Panc1 (cell line): ENCODE results near the gene PINLYP. TPM values are rescaled to one million over a fixed set of nuclear protein-coding genes. Genes with fewer than 3 reads are reported as not detected.
A peak's percentile ranks its signal among the peaks of the same experiment; 100 is the strongest.

Experiments used
- ATAC-seq: fragments of 200-7000 bp; cut with Tn5 transposase; 2 replicates; pipeline ENCODE4 v1.9.1; 2020; ENCODE audit warnings: mild to moderate bottlenecking, moderate library complexity
- BruUV-seq: library from RNA; stranded (reverse); fragments of 400-500 nt; replicated peaks from 2 replicates; lab custom pipeline; 2021; lab: Mats Ljungman, UMichigan
- CTCF ChIA-PET: fragments of 300-600 bp; sonication (Branson Sonifier 250); formaldehyde crosslinking; loops from one replicate; lab custom pipeline; 2022; ENCODE audit warnings: antibody characterized with exemption; lab: Charles Lee
- POLR2A ChIA-PET: fragments of 300-600 bp; sonication (Branson Sonifier 250); formaldehyde crosslinking; loops from one replicate; lab custom pipeline; 2022; ENCODE audit warnings: antibody characterized with exemption; lab: Charles Lee
- DNase-seq: peaks from one replicate; pipeline ENCODE4 v3.0.0-alpha.2; 2010; ENCODE audit warnings: low read depth, low spot score
- H3K27ac ChIP-seq: 2 replicates; pipeline ENCODE4 v1.5.1; 2011; ENCODE audit warnings: mild to moderate bottlenecking, low read length, inconsistent platforms
- H3K27me3 ChIP-seq: fragments of 200-500 bp; sonication (Bioruptor generic); 2 replicates; pipeline ENCODE4 v1.6.0; 2014; ENCODE audit warnings: low read length, inconsistent platforms; ENCODE audit not compliant: control insufficient read depth, insufficient read depth
- H3K36me3 ChIP-seq: fragments of 200-500 bp; sonication (Bioruptor generic); 2 replicates; pipeline ENCODE4 v1.5.1; 2014; ENCODE audit warnings: inconsistent platforms, mild to moderate bottlenecking, low read length, moderate library complexity; ENCODE audit not compliant: control insufficient read depth, insufficient read depth
- H3K4me1 ChIP-seq: 2 replicates; pipeline ENCODE4 v1.5.1; 2011; ENCODE audit warnings: inconsistent platforms, mild to moderate bottlenecking, low read length, moderate library complexity; ENCODE audit not compliant: control insufficient read depth, insufficient read depth
- H3K4me3 ChIP-seq, 2 experiments: 2 replicates each; pipeline ENCODE4 v1.5.1; 2011 to 2012; ENCODE audit warnings: low read depth in 2 of 2, low read length in 2 of 2, mild to moderate bottlenecking in 2 of 2, inconsistent platforms in 1 of 2, moderate library complexity in 1 of 2
- H3K9me3 ChIP-seq: fragments of 200-500 bp; sonication (Bioruptor generic); 2 replicates; pipeline ENCODE4 v1.5.1; 2014; ENCODE audit warnings: low read depth, mild to moderate bottlenecking, inconsistent platforms, low read length, moderate library complexity; ENCODE audit not compliant: control insufficient read depth, insufficient read depth
- POLR2AphosphoS5 ChIP-seq: IDR thresholded peaks from 2 replicates; pipeline ENCODE4 v1.6.1; 2012; ENCODE audit warnings: mild to moderate bottlenecking, low read depth, low read length, moderate library complexity
- REST ChIP-seq, 2 experiments: IDR thresholded peaks; 2 replicates each; pipeline ENCODE4 v1.6.1; 2011 to 2012; ENCODE audit warnings: low read depth in 2 of 2, control low read depth in 1 of 2, low read length in 1 of 2, mild to moderate bottlenecking in 1 of 2, moderate library complexity in 1 of 2; ENCODE audit not compliant: insufficient read depth in 1 of 2
- SIN3A ChIP-seq: IDR thresholded peaks from 2 replicates; pipeline ENCODE4 v1.6.1; 2012; ENCODE audit warnings: low read depth, mild to moderate bottlenecking, low read length, moderate library complexity, borderline replicate concordance; ENCODE audit not compliant: insufficient read depth
- TCF7L2 ChIP-seq: IDR thresholded peaks from 2 replicates; pipeline ENCODE4 v1.6.1; 2011; ENCODE audit warnings: mild to moderate bottlenecking, low read depth, low read length, inconsistent platforms
- in situ Hi-C: cut with HindIII; loops from 2 replicates; pipeline ENCODE4 v1.10.0; 2016; ENCODE audit warnings: low sequenced_read_pairs, low pct_unique_long_range_greater_than_20kb
- intact Hi-C: fragments of 100-400 bp; cut with micrococcal nuclease; formaldehyde crosslinking; loops from one replicate; pipeline ENCODE4 v1.10.0; 2022; ENCODE audit not compliant: unreplicated experiment
- total RNA-seq: library from RNA; stranded (reverse); gene quantifications from one replicate; pipeline ENCODE4 v1.2.1, GENCODE V29; 2021; ENCODE audit not compliant: unreplicated experiment
- TF ChIP-seq, protein P1 (sequence below): fragments of 450-650 bp; IDR thresholded peaks from 2 replicates; pipeline ENCODE4 v1.5.1; 2017; ENCODE audit warnings: mild to moderate bottlenecking

The PINLYP gene
- total RNA-seq, 1 experiment from 2014 or later = 0.21 TPM

- TF ChIP-seq, protein P1, sequence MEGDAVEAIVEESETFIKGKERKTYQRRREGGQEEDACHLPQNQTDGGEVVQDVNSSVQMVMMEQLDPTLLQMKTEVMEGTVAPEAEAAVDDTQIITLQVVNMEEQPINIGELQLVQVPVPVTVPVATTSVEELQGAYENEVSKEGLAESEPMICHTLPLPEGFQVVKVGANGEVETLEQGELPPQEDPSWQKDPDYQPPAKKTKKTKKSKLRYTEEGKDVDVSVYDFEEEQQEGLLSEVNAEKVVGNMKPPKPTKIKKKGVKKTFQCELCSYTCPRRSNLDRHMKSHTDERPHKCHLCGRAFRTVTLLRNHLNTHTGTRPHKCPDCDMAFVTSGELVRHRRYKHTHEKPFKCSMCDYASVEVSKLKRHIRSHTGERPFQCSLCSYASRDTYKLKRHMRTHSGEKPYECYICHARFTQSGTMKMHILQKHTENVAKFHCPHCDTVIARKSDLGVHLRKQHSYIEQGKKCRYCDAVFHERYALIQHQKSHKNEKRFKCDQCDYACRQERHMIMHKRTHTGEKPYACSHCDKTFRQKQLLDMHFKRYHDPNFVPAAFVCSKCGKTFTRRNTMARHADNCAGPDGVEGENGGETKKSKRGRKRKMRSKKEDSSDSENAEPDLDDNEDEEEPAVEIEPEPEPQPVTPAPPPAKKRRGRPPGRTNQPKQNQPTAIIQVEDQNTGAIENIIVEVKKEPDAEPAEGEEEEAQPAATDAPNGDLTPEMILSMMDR = no peak
- TF ChIP-seq SIN3A = 0 out of 2 replicates have a peak, but pooled peaks have one; percentile 83
- TF ChIP-seq TCF7L2 = peak; percentile 22; the same call in 1 of the 2 replicates
- TF ChIP-seq REST (IDR thresholded peaks at IDR 0.05; ENCODE audit: insufficient read depth in 1 of 2, low read depth in 2 of 2, low read length in 1 of 2) = no peak; a peak in 1 of 4 replicates
- 0 out of 2 replicates have a peak, but pooled peaks have one; percentile 19 for TF ChIP-seq POLR2AphosphoS5
- Histone ChIP-seq H3K4me1 (peaks cover 7% of the 10 kb centered on the region; the same call in 1 of the 2 replicates), H3K9me3 (no peaks in the 10 kb centered on the region), H3K27me3 (no peaks in the 10 kb centered on the region), H3K27ac (peak within 1 kb of the TSS; percentile 93), H3K36me3 (peaks cover 6% of the 10 kb centered on the region; the same call in 1 of the 2 replicates), H3K4me3 (peak within 1 kb of the TSS; percentile 82 to 95)
- CTCF ChIA-PET = interaction anchor here (0.5 to 1.0 kb wide), 3 partner anchors 8 to 130 kb away, joined by 3 to 6 read pairs (median 4); no protein-coding TSS in a partner anchor
- POLR2A ChIA-PET = interaction anchor here (0.5 to 0.6 kb wide), 2 partner anchors 91 to 126 kb away, joined by 3 to 4 read pairs; no protein-coding TSS in a partner anchor
- DNase-seq = peak; percentile 93
- in situ Hi-C loops = no loop called here
- TSS peak; percentile 62 for BruUV-seq
- peak; percentile 93 for ATAC-seq
- intact Hi-C loops = no loop called here
These were observed 20.6 kb downstream of the PINLYP start, which contains the start of the genes IRGQ and ZNF576 for GRCh38 chr19:43595999-43596841. Gene IRGQ (minus strand): TSS chr19:43596134. CDS start chr19:43595338, 796 bp downstream. Gene ZNF576 (plus strand): TSS chr19:43596595. CDS start chr19:43597109, 514 bp downstream.

DNA sequence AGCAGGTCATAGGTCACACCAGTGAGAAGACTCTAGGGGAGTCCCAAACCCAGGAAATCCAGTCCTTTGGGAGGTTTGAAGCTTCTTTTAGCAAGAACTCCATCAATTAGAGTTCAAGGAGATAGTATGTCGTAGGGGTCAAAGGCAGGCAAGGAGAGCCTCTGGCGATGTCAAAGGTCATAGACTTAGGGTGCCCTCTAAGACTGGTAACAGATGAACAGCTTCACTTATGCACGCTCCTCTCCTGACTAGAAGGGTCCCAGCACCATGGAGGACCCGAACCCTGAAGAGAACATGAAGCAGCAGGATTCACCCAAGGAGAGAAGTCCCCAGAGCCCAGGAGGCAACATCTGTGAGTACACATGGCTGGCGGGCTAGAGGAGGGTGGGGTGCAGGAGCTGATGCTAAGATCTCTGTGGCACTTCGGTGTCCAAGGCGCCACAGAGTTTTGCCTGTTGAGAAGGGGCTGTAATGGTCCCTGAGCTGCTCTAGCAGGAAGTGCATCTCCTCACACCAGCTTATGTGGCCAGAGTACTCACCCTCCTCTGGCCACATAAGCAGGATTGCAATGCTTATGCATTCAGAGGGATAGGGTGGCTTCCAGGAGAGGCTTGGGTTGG, 21.4 kb downstream of the PINLYP start:
- ChIA-PET POLR2A (no interaction called here), CTCF (no interaction called here)
- no TSS peak for BruUV-seq
- TF ChIP-seq, protein P1 = no peak
- TF ChIP-seq SIN3A (no peak), REST (IDR thresholded peaks at IDR 0.05; ENCODE audit: insufficient read depth in 1 of 2, low read depth in 2 of 2, low read length in 1 of 2) (no peak), TCF7L2 (no peak), POLR2AphosphoS5 (no peak)
- Histone ChIP-seq H3K9me3 (no peaks in the 10 kb centered on the region), H3K4me3 (peak overlapping the region; percentile 82 to 95), H3K27ac (peak overlapping the region; percentile 93), H3K4me1 (peaks cover 7% of the 10 kb centered on the region; the same call in 1 of the 2 replicates), H3K36me3 (peaks cover 6% of the 10 kb centered on the region; the same call in 1 of the 2 replicates), H3K27me3 (no peaks in the 10 kb centered on the region)
- in situ Hi-C loops = no loop called here
- ATAC-seq (no peak), DNase-seq (no peak)
- intact Hi-C loops = no loop called here
